Activated T-cell treated with anti-CD3 and anti-CD28 coated beads, Interleukin-2, amount 50 U/mL, for 48 hours (primary cell): ENCODE data around the gene CYSTM1.

ENCODE experiments used
- DNase-seq, 2 experiments: peaks; one replicate each; pipeline ENCODE4 v3.0.0-alpha.2; 2020

The CYSTM1 gene

DNA sequence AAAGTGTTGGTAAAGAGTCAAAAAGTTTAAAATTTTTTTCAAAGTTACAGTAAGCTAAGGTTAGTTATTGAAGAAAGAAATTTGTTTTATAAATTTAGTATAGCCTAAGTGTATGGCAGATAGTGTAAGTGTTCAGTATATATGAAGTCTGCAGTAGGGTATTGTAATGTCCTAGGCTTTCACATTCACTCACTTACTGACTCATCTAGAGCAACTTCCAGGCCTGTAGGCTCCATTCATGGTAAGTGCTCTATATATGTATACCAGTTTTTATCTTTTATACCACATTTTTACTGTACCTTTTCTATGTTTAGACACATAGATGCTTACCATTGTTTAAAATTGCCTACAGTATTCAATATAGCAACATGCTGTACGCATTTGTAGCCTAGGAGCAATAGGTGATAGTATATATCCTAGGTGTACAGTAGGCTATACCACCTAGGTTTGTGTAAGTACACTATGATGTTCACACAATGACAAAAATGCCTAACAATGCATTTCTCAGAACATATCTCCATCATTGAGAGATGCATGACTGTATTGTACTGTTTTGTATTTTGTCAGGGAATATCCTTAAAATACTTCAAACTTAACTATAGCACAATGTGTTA lies 38.5 kb downstream of the CYSTM1 start:
- DNase-seq = no peak

GRCh38 chr5:140214831-140215230 lies 39.8 kb downstream of the CYSTM1 start:
- DNase-seq = no peak

DNA sequence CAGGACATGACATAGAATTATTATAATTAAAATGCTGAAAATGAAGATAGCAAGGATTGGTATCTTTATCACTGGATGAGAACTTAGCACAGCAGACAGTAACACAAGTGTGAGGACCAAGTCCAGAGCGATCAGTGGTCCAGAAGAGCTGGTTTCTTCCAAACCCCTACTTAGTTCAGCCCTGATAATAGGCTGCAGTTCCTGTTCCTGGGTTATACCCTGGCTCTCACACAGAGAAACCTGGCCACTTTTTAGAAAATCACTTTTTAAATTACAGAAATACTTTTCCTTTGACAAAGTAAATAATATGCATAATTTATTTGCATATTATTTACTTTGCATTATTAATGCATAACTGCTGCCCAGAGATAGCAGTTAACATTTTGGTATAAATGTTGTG lies 40.3 kb downstream of the CYSTM1 start:
- DNase-seq = no peak

GRCh38 chr5:140216478-140217074 lies 41.6 kb downstream of the CYSTM1 start:
- DNase-seq = no peak

- no peak for DNase-seq
Measured at GRCh38 chr5:140217299-140218026, 42.5 kb downstream of the CYSTM1 start.

DNA sequence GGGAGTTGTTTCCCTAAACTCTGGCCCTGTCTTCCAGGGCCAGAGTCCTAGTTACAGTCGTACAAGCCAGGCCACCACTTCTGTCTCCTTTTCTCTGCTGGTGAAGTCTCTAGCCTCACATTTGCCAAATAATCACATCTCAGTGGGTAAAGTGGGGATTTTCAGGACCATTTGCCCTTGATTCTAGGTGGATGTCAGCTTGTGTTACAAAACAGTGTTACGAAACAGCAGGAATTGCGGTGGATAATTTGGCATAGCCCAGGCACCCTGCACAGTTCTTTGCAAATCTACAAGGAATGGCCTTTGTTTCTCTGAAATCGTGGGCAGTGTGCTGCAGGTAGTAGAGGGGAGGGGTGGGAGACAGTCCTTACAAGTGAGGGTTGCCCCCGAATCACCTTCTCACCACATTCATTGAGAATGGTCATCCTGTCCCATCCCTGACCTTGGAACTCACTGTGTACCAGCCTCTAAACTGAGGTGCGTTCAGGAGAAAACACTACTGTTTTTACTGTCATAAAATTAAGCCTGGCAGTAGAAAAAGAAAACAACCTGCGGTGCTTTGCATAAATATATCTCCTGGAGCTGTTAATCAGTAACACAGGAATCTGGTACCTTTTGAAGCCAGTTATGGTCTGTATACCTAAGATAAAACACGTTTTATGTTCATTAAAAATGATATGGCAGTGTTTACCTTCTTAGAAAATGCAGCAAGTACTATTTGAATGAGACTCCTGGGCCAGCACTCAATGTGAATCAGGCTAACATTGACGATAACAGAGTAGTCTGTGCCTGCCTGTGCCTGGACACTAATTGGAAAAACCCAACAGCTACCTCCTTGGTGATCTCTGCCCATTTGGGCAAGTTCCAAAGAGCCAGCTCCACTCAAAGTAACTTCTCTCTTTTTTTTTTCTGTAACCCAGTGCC lies 44.3 kb downstream of the CYSTM1 start:
- DNase-seq = no peak

GRCh38 chr5:140220032-140220697 lies 45.2 kb downstream of the CYSTM1 start:
- peak; percentile 40 to 43 for DNase-seq

GRCh38 chr5:140220698-140221064 lies 45.7 kb downstream of the CYSTM1 start:
- DNase-seq = no peak

- no peak for DNase-seq
Measured at GRCh38 chr5:140221697-140222223, 46.8 kb downstream of the CYSTM1 start.

DNA sequence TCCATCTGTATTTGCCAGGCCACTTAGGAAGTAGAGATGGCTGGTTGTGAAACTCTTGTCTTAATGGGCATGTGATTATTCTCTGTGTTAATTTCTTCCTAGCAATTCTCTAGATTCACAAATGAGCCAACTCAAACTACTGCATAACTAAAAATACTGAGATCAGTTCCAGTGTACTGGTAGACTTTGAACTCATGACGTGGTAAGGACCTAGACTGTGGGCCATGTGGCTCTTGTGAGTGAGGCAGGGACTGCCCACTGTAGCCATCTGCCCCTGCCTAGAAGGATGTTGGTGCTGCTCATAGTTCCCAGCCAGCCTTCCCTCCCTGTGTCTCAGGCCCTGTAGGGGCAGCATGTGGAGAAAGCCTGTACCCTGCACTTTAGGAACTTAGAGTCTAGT lies 47.4 kb downstream of the CYSTM1 start:
- DNase-seq = no peak

- no peak for DNase-seq
Measured at GRCh38 chr5:140223567-140223966, 48.6 kb downstream of the CYSTM1 start.

DNA sequence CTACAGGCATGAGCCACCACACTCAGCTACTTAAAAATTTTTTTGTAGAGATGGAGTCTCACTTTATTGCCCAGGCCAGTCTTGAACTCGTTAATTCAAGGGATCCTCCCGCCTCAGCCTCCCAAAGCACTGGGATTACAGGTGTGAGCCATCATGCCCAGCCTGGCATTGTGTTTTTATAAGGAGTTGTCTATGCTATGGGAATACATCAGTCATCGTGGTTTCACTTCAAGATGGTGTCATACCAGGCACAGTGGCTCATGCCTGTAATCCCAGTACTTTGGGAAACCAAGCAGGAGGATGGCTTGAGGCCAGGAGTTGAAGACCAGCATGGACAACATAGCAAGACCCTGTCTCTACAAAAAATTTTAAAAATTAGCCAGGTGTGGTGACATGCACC lies 49.7 kb downstream of the CYSTM1 start:
- no peak for DNase-seq

GRCh38 chr5:140225396-140225795 lies 50.4 kb downstream of the CYSTM1 start:
- no peak for DNase-seq

- DNase-seq = no peak
Measured at GRCh38 chr5:140227046-140227445, 52.1 kb downstream of the CYSTM1 start.

GRCh38 chr5:140228364-140228837 lies 53.4 kb downstream of the CYSTM1 start:
- DNase-seq = no peak

DNA sequence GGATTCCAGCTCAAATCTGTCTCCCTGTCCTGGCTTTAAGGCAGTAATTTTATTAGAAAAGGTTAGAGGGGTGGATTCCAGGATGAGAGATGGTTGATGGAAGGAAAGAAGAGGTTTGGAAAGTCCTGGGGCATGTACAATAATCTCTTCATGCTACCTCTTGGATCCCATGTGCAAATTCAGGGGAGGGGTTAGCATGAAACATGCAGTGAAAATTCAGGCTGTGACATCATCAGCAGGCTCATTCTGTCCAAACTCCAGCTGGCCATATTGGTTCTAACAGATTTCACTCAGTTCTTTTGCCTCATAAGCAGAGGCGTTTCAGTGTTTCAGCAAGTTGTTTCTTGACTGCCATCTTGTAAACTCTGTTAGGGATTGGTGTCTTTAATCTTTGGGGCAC lies 55.4 kb downstream of the CYSTM1 start:
- no peak for DNase-seq

DNA sequence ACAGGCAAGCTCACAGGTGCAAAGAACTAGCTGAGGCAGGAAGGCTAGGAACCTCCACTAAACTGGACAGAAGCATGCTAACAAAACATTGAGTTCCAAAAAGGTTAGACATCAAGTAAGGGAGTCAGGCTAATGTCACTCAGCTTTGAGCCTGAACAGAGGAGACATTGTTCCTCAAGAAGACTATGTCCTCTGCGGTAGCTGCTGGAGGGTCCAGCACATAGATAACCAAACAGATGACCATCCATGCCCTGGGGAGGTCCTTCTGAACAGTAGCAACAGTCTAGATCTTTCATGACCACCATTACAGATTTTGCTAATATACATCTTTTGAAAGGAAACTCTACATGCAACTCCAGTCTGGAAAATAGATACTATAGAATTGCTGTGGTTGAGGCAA lies 57.7 kb downstream of the CYSTM1 start:
- no peak for DNase-seq

DNA sequence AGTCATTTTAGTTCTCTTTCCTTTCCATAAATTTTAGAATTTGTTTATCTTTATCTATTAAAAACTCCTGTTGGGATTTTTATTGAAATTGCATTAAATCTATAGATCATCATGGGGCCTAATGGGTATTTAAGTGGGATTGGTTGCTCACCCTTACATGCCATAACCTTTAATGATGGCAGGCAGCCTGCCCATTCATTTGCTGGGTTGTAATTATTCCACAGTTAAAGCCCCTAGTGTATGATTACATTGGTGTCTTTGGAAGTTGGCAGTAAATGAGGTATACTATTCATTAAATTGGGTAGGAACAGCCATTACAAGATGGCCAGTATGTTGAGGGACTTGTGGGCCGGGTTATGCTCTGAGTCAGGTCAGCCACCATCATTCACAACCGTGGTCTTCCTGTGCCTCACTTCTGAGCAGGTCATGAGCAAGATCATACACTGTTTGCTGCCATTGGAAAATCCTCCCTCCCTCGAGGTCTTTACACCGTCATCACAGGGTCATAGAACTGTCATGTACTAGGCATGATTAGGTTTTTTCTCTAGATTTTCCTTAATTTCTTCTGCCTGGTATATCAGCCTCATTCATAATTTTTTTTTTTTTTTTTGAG lies 59.5 kb downstream of the CYSTM1 start:
- no peak for DNase-seq

DNA sequence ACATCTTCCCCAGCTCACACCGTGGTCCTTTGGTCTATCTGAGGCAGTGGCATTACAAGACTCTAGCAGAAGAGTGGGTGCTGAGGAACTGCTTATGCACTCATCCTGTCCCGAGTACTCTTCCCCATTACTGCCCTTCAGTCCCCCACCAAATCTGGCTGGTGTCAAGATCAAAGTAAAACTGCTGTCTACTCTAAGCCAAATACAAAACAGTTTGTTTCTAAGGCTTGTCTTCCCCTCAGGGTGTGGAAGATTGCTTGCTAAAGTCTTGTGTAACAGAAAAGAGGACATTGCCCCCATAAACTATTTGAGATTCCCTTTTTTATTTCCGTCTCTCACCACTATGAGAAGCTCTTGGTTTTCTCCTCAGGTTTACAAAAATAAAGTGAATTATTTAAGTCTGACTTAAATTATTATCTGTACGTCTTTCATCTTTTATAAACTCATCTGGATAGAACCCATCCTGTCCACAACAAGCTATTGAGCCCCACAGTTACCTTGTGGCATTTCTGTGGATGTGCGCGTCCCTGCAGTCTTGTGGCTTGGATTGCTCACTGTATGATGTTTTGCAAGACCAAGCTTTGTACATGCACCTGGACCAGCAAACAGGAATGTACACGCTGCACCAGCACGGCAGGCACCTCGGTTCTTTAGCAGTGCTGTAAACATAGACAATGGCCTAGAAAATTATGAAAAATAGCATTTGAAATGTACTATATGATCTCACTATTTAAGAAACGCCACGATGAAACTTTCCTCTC lies 61.0 kb downstream of the CYSTM1 start:
- no peak for DNase-seq

DNA sequence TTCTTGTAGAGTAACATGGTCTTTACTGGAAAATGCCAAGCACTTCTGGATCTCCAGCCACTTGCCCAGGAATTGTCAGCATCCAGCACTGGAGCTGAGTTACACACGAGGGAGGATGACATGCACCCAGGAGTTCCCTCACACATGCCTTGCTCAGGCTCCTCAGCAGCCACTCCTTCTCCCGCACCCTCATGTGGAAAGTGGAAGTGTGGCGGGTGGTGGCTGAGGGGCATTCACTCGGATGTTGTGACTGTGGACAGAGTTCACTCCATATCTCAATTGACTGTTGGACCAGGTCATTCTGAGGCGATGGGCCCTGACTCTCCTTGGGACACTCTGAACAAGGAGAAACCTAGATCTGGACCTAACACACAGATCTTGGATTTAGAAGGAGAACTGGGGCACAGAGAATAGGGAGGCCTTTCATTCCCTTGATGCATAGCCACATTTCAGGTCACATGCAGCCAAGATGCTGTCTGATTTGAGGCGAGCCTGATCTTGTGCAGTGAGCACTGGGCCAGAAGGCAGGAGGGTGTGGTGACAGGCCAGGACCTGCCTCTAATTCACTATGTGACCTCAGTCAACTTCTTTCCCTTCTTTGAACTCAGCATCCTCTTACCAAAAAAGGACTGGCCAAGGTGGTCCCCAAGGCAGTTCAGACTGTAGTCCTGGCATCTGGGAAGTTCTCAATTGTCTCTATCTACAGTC lies 62.1 kb downstream of the CYSTM1 start:
- no peak for DNase-seq
